ENCODE results near the gene MPC1. TPM values are rescaled to one million over a fixed set of nuclear protein-coding genes. Genes with fewer than 3 reads are reported as not detected.
"Not testable (repeated sequence)": the region's sequence is repeated elsewhere in the genome, so short reads cannot be mapped to it uniquely, and the experiment has no call there.

MPC1 gene
- total RNA-seq, 1 donor from 2014 or later: 49.1 TPM

DNA sequence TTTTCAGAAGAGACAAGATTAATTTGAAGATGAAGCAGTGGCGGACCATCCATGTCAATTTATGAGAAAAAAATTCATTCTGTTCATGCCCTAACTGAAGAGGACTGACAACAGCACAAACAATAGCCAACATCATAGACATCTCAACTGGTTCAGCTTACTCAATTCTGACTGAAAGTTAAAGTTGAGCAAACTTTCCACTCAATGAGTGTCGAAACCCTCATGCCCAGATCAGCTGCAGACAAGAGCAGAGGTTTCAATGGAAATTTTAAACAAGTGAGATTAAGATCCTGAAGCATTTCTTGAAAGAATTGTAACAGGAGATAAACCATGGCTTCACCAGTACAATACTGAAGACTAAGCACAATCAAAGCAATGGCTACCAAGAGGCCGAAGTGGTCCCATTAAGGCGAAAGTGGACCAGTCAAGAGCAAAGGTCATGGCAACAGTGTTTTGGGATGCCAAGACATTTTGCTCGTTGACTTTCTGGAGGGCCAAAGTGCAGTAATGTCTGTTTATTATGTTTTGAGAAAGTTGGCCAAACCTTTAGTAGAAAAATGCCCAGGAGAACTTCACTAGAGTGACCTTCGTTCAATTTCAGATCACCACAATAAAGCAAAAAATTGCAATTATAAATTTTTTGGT lies 34.3 kb downstream of the MPC1 start:
- DNase-seq (ENCODE audit: low spot score): no peak

DNA sequence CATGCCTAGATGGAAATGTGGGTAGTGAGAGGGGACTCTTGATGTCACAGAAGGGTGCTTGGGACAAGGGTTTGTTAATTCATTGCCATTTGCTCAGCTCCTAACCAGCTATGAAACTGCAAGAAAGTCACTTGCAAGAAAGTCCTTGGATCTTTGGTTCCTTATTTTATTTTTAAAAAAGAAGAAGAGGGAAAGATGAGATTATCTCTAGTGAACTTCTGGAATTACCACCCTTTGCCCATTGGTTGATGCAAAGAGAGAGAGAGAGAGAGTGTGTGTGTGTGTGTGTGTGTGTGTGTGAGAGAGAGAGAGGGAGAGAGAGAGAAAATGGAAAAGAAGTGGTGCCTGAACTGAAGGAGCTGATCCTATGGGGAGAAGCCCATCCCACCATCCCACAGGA lies 35.8 kb downstream of the MPC1 start:
- DNase-seq (ENCODE audit: low spot score): no peak

DNA sequence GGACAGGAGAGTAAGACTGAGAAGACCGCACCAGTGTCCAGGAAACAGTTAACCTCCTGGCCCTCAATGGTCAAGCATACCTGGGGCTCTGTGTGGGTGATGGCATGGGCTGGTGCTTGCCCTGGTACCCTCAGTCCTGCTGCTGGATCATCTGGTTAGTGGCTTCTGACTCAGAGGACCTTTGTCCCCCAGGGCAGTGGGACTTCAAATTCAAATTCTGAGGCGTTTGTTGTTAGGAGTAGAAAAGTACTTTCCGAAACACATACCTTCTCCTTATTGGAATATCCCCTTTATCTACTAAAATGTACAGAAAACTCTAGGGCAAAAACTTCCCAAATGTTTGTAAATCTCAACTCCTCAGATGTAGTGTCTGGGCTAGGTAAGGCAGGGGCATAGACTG lies 36.3 kb downstream of the MPC1 start:
- DNase-seq (ENCODE audit: low spot score): no peak

DNA sequence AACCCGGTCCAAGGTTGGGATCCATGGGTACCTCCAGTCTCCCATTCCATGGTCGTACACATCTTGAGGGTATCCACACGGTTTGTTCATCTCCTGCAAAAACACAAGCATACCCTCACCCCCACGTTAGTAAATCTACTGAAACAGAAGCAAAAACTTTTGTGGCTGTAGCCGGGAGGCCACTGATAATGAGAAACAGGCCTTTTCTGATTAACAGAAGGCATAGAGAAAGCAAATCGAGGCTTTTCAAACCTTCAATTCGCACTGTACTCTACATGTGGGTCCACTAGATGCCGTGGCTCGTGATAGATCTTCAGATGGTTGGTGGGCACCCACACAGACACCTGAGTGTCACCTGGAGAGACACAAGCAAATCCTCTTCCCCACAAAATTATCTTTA lies 37.1 kb downstream of the MPC1 start:
- DNase-seq (ENCODE audit: low spot score): not testable (repeated sequence)

DNA sequence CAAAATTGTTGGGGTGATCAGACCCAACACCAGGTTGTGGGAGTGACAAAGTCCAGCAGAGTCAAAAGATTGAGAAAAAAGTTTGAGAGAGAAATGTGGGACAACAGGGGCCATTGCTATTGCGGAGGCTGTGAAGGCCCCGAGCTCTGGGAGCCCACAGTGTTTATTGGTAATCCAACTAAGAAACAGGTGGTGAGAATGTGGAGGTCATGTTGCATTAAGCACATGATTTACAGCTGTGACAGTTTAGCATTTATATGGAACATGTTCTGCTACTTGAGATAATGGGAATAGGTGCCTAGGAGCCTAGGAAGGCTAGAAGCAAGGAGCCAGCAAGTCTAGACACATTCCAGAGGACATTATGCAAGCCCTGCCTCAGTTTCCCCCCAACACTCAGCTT lies 37.8 kb downstream of the MPC1 start:
- DNase-seq (ENCODE audit: low spot score): not testable (repeated sequence)

DNA sequence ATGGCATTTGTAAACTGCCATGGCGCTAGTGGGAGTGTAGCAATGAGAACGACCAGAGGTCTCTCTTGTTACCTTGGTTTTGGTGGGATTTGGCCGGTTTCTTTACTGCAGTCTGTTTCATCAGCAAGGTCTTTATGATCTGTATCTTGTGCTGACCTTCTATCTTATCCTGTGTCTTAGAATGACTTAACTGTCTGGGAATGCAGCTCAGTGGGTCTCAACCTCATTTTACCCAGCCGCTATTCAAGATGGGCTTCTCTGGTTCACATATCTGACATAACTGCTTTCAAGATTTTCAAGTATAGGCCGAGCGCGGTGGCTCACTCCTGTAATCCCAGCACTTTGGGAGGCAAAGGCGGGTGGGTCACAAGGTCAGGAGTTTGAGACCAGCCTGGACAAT lies 38.5 kb downstream of the MPC1 start:
- DNase-seq (ENCODE audit: low spot score): no peak

DNA sequence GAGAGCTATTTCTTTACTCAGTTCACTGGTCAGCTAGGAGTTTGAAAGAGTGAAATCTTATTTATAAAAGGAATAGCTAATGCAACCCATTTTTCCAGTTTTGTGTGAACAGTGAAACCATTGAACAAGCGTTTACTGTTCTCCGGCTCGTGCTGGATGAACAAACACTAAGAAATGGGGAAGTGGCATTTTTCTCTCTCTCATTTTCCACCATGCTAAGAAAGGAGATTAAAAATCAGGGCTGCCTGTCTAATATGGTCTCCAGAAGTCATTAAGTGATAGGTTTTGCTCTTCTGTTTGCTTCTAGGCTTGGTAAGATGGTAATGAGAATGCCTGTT lies 39.6 kb downstream of the MPC1 start:
- DNase-seq (ENCODE audit: low spot score): no peak

DNA sequence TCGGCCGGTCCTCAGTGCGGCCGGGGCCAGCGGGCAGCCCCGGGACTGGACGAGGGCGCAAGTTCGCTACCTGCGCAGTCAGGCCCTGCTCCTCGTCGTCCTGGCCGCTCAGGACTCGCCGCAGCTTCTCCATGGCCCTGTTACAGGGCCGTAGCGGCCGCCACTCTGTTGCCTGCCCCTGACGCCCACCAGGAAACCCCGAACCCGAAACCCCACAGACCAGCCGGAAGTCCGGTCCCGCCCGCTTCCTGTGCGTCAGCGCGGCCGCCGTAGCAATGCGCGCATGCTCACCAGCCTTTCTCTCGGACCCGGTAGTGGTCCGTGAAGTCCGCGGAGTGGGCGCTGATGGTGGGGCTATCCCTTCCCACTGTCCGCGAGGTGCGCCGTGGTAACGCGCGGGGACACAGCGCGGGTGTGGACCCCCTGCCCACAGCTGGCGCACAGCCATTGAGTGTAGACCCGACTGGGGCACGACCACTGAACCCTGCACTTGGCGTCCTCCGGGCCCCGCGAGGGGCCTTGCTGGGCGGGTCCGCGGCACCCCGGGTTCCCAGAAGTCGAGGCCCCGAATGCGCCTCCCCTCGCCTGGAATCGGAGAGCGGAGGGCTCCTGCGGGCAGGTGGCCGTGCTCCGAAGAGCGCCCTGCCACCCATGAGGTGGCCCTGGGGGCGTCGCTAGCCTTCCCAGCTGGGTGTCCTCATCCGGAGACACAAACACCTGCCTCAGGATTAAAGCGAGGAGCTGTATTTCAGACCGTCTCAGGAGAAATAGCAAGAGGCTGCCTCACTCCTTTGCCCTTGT lies 40.2 kb downstream of the MPC1 start, which contains the start of gene SFT2D1:
TSS of gene SFT2D1 (minus strand) at position 197 of the 801 bp plus-strand sequence. CDS start at position 133, 64 bp downstream.
- peak; percentile 98 for DNase-seq (ENCODE audit: low spot score)

DNA sequence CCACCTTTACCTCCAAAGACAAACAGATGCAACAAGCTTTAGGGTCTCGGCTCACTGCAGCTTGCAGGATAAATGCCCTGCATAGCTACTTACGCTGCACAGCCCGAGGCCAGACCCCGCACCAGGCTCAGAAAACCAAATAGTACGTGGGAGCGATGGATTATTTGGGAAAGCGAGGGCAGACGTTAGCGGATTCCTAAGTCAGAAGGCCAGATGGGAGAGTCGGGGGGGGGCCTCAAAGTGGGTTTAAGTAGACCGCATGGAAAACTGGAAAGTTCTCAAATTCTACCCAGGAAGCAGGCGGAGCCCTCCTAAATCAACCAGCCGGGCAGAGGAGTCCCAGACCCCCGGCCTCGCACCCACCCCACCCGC lies 40.8 kb downstream of the MPC1 start:
- DNase-seq (ENCODE audit: low spot score): no peak

DNA sequence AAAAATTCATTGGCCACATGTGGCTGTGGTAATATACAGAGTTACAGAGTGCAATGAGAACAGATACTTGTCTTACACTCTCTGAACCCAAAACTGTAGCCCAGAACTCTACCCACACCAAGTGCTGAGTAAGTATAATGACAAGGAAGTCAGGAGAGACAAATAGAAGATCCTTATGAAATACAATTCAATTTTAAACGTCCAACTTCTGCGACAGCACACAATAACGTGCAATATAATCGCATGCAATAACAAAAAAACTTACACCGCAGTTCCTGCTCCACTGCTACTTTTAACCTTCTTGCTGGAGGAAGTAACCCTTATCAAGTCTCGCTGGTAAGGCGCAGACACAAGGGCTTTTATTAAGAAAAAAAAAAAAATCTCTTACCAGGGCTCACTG lies 41.3 kb downstream of the MPC1 start:
- no peak for DNase-seq (ENCODE audit: low spot score)

DNA sequence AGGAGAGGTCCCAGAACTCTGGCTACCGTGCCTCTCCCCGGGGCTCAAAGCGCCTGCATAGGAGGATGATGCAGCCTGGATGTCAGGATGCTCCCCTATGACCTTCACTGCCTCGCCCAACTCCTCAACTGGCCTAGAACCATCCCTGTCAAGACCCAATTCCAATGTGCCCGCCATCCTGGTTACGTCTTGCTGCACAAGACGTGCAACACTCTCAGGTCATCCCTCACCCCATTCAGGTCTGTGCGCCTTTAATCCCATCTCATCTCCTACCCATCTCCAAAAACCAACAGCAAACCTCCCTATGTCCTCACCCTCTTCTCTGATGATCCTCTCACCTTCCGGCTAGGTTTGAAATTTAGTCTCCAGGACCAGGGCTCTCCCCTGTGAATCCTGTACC lies 43.9 kb downstream of the MPC1 start:
- DNase-seq (ENCODE audit: low spot score): no peak

DNA sequence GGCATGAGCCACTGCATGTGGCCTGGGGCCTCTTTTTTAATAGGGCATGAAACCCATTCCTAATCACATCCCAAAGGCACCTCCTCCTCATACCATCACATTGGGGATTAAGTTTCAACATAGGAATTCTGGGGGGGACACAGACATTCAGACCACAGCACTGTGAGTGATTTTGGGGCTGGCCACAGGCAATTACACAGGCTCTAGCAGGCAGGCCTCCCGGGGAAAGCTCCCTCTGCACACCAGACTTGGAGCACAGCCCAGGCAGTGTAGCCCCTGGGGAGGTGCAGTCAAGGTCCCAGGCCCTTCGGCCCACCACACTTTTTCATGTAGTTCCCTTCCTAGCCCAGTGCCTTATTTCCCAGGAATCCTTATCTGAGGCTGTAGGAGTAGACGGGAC lies 45.9 kb downstream of the MPC1 start:
- DNase-seq (ENCODE audit: low spot score): no peak

DNA sequence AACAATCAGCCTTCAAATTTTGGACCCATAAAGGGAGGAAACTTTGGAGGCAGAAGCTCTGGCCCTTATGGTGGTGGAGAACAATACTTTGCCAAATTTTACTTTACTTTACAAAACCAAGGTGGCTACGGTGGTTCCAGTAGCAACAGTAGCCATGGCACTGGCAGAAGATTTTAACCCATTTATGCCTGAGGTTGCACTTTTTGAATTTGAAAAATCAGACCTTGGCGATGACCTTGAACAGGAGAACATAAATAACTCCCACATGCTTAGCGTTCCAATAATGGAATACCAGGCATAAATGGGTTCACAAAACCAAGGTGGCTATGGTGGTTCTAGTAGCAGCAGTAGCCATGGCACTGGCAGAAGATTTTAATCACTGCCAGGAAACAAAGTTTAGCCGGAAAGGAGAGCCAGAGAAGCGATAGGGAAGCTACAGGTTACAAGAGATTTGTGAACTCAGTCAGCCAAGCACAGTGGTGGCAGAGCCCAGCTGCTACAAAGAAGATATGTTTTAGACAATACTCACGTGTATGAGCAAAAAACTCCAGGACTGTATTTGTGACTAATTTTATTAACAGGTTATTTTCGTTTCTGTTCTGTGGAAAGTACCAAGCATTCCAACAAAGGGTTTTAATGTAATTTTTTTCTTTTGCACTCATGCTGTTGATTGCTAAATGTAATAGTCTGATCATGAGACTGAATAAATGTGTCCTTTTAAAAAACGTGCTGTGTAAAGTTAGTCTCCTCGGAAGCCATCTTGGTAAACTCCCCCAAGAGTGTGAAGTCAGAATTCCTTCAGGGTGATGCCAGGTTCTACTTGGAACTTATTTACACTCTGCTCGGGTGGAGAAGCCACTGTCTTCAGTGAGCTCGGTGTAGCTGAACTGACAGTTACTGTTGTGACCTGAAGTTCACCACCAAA lies 47.1 kb downstream of the MPC1 start:
- DNase-seq (ENCODE audit: low spot score): no peak

DNA sequence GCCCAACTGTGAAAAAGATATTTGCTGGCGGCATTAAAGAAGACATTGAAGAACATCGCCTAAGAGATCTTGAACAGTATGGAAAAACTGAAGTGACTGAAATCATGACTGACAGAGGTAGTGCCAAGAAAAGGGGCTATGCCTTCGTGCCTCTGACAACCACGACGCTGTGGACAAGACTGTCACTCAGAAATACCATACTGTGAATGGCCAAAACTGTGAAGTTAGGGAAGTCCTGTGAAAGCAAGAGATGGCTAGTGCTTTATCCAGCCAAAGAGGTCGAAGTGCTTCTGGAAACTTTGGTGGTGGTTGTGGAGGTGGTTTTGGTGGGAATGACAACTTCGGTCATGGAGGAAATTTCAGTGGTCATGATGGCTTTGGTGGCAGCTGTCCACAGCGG lies 47.9 kb downstream of the MPC1 start:
- no peak for DNase-seq (ENCODE audit: low spot score)

DNA sequence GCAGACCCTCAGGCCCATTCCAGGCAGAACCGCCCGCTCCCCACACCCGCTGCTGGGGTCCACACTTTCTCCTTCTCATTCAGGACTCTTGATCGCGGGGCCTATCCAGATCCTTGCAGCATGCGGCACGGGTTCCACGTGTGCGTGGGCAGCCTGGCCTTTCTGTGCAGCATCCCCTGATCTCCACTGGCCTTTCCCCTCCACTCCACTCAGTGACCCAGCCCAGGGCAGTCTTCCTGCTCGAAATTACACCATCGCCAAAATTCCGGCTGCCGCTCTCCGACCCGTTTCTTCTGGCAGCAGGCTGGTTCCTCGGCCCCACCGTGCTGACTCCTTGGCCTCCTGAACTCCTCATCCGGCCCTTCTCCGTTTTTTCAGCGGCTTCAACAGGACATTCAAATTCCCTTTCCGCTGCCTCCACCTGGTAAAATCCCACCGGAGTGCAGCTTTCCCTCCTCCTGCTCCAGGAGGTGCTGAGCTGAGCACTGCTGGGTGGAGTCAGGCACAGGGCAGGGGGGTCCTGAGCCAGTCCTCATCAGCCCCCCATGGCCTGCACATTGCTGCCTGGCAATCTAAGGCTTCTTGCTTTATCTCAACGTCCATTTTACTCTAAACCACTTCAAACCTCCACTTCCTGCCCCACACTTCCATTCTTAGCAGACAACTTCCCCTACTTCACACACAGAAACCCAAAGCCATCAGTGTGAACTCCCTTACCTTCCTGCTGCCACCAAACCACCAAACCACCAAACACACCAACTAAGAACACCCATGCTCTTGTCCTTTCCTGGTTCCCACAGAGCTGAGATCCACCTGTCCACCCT lies 49.4 kb downstream of the MPC1 start:
- no peak for DNase-seq (ENCODE audit: low spot score)

DNA sequence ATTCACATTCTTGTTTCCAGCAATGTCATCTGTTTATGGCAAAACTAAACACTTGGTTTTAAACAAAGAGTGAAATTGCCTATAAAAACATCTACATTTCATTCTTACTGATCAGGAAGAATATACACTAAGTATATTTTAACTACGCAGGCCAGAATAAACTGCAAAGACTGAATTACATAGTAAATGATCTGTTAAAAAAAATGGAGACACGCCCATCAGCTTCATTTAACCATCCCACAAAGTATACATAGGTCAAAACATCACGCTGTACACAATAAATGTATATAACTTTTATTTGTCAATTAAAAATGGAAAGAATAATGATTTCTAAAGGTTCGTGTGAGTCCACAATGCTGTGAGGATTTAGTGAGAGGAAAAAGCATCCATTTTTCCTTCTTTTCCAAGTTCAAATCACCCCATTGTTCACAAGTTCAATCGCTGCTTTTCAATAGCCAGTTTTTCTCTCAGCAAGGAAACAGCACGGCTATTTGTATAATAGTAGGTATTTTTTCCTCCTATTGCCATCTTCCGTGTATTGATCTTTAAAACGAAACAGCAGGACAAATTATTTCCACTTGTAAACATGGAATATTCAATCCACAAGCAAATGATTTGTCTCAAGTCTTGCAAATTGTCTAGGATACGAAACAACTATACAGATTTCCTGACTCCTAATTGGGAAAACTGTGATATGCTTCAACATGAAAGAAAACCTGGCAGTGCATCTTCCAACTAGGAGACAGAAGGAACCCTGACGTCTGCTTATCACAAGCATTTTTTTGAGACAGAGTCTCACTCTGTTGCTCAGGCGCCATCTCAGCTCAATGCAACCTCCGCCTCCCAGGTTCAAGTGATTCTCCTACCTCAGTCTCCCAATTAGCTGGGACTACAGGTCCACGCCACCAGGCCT lies 51.0 kb downstream of the MPC1 start:
- DNase-seq (ENCODE audit: low spot score): no peak

DNA sequence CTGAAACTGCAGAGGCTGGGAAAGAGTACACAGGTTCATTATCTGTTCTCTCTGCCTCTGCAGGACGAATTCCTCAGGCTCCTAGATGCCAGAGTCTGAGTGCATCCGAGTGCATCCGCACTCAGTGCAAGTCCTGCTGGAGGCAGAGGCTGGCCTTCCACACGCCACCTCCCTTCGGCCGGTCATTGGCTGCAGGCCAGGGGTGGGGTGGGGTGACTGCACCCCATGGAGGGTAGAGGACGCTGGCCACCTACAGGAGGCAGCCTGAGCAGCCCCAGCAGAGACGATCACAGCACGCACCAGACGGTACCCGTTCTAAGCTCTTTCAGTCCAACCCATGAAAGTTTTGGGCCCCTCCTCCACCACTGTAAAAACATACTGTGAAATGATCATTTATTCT lies 52.1 kb downstream of the MPC1 start:
- no peak for DNase-seq (ENCODE audit: low spot score)

DNA sequence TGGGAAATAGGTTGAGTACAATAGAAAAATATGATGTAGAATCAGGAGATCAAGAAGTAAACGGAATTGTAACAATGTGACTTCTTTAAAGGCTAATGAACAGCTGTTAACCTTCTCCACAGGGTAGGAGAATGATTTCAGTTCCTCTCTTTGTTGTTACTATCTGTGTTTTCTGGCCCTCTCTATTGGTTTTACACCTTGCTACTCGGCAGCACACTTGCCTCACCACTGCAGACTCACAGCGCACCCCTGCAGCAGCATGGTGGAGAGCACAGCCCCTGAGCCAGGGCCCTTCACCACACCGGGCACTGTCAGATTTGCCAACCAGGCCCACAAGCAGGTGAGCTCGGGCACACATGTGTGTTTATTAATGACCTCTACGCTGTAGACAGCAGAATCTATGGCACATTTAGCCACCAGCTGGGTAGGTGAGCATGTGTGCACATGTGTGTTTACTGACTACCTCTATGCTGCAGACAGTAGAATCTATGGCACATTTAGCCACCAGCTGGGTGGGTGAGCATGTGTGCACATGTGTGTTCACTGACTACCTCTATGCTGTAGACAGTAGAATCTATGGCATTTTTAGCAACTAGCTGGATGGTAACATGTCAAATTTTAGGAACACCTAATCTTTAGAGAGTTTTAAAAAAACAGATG lies 57.2 kb downstream of the MPC1 start:
- no peak for DNase-seq (ENCODE audit: low spot score)

DNA sequence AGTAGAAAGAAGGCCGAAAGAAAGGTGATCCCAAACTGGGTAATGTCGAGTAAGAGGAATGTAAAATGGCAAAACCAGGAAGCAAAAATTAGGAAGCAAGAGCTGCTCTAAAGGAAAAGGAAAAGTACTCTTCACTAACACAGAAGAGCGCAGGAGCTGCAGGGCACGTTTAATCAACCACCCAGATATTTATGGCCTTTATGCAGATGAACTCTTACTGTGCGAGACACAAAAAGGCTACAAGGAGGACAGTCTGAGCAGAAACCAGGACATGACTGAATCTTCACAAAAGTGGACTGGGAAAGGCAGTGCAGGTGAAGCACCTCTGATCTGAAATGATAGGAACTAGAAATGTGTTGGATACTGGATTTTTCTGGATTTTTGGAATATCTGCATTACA lies 59.3 kb downstream of the MPC1 start:
- DNase-seq (ENCODE audit: low spot score): no peak
